ENCODE measurements around the gene PCDHA1.

GRCh38 chr5:141039061-141039460 is 253.1 kb downstream of the PCDHA1 start:
- TF ChIP-seq CTCF (IDR thresholded peaks at IDR 0.05 in 4 of 5, conservative IDR thresholded peaks at IDR 0.05 in 1 of 5) (no peak), POLR2A (IDR thresholded peaks at IDR 0.05) (no peak)

Measured in gastrocnemius medialis (tissue), 4 donors.